Measurements from ENCODE around the gene TEKTIP1. TPM values are rescaled to one million over a fixed set of nuclear protein-coding genes. Genes with fewer than 3 reads are reported as not detected.

The TEKTIP1 gene
- total RNA-seq, 1 experiment from 2014 or later = 2.7 TPM

- no peaks in the 10 kb centered on the region for H3K27me3 Mint-ChIP-seq (ENCODE audit: unreplicated experiment)
- no peaks in the 10 kb centered on the region for H3K9me3 Mint-ChIP-seq (ENCODE audit: low read depth, unreplicated experiment)
- CTCF ChIA-PET = interaction anchor here (1.1 kb wide), 1 partner anchor 11 kb away, joined by 3 read pairs; the partner anchor contains the start of gene SMIM44
- no peak overlapping the region for H3K4me3 Mint-ChIP-seq (ENCODE audit: low read depth, unreplicated experiment)
- H3K27ac Mint-ChIP-seq (ENCODE audit: unreplicated experiment) = no peak overlapping the region
- intact Hi-C loops (cut with micrococcal nuclease; ENCODE audit: unreplicated experiment) = no loop called here
- no peaks in the 10 kb centered on the region for H3K4me1 Mint-ChIP-seq (ENCODE audit: low read depth, unreplicated experiment)
- peaks cover 24% of the 10 kb centered on the region for H3K36me3 Mint-ChIP-seq (ENCODE audit: insufficient read depth, unreplicated experiment)
- no TSS peak for BruUV-seq (replicated peaks)
- DNase-seq = no peak
- TF ChIP-seq CTCF (IDR thresholded peaks at IDR 0.05; ENCODE audit: unreplicated experiment) = no peak
Measured at GRCh38 chr19:3493651-3494050, 45.3 kb upstream of the TEKTIP1 start.

GRCh38 chr19:3494051-3494450, 44.9 kb upstream of the TEKTIP1 start:
- CTCF ChIA-PET = interaction anchor here (1.1 kb wide), 1 partner anchor 11 kb away, joined by 3 read pairs; the partner anchor contains the start of gene SMIM44
- Mint-ChIP-seq H3K27ac (ENCODE audit: unreplicated experiment) (no peak overlapping the region), H3K9me3 (ENCODE audit: low read depth, unreplicated experiment) (no peaks in the 10 kb centered on the region), H3K27me3 (ENCODE audit: unreplicated experiment) (no peaks in the 10 kb centered on the region), H3K4me1 (ENCODE audit: low read depth, unreplicated experiment) (no peaks in the 10 kb centered on the region), H3K4me3 (ENCODE audit: low read depth, unreplicated experiment) (no peak overlapping the region), H3K36me3 (ENCODE audit: insufficient read depth, unreplicated experiment) (peaks cover 24% of the 10 kb centered on the region)
- no TSS peak for BruUV-seq (replicated peaks)
- intact Hi-C loops (cut with micrococcal nuclease; ENCODE audit: unreplicated experiment) = no loop called here
- no peak for DNase-seq
- TF ChIP-seq CTCF (IDR thresholded peaks at IDR 0.05; ENCODE audit: unreplicated experiment) = no peak

- H3K36me3 Mint-ChIP-seq (ENCODE audit: insufficient read depth, unreplicated experiment) = peaks cover 24% of the 10 kb centered on the region
- no peak for TF ChIP-seq CTCF (IDR thresholded peaks at IDR 0.05; ENCODE audit: unreplicated experiment)
- no peak for DNase-seq
- H3K4me1 Mint-ChIP-seq (ENCODE audit: low read depth, unreplicated experiment) = no peaks in the 10 kb centered on the region
- no peaks in the 10 kb centered on the region for H3K27me3 Mint-ChIP-seq (ENCODE audit: unreplicated experiment)
- CTCF ChIA-PET = interaction anchor here (1.1 kb wide), 1 partner anchor 12 kb away, joined by 3 read pairs; the partner anchor contains the start of gene SMIM44
- no peak overlapping the region for H3K4me3 Mint-ChIP-seq (ENCODE audit: low read depth, unreplicated experiment)
- no peaks in the 10 kb centered on the region for H3K9me3 Mint-ChIP-seq (ENCODE audit: low read depth, unreplicated experiment)
- intact Hi-C loops (cut with micrococcal nuclease; ENCODE audit: unreplicated experiment) = no loop called here
- BruUV-seq (replicated peaks) = no TSS peak
- no peak overlapping the region for H3K27ac Mint-ChIP-seq (ENCODE audit: unreplicated experiment)
Measured at GRCh38 chr19:3494559-3494958, 44.4 kb upstream of the TEKTIP1 start.

GRCh38 chr19:3496392-3497273, 42.3 kb upstream of the TEKTIP1 start:
- no peak for DNase-seq
- CTCF ChIA-PET = no interaction called here
- TF ChIP-seq CTCF (IDR thresholded peaks at IDR 0.05; ENCODE audit: unreplicated experiment) = no peak
- peaks cover 40% of the 10 kb centered on the region for H3K36me3 Mint-ChIP-seq (ENCODE audit: insufficient read depth, unreplicated experiment)
- no TSS peak for BruUV-seq (replicated peaks)
- H3K4me3 Mint-ChIP-seq (ENCODE audit: low read depth, unreplicated experiment) = no peak overlapping the region
- intact Hi-C loops (cut with micrococcal nuclease; ENCODE audit: unreplicated experiment) = no loop called here
- H3K27ac Mint-ChIP-seq (ENCODE audit: unreplicated experiment) = no peak overlapping the region
- H3K9me3 Mint-ChIP-seq (ENCODE audit: low read depth, unreplicated experiment) = no peaks in the 10 kb centered on the region
- no peaks in the 10 kb centered on the region for H3K27me3 Mint-ChIP-seq (ENCODE audit: unreplicated experiment)
- no peaks in the 10 kb centered on the region for H3K4me1 Mint-ChIP-seq (ENCODE audit: low read depth, unreplicated experiment)

Data from Calu3 (cell line).